WTC11 (cell line): ENCODE measurements around the gene MTUS2. TPM values are rescaled to one million over a fixed set of nuclear protein-coding genes. Genes with fewer than 3 reads are reported as not detected.

Experiments
- ATAC-seq: fragments of 200-7000 bp; cut with Tn5 transposase; 2 replicates; pipeline ENCODE4 v1.10.0; 2021; ENCODE audit warnings: mild to moderate bottlenecking, moderate library complexity
- CTCF ChIA-PET: fragments of 300-600 bp; sonication (Branson Sonifier 250); formaldehyde crosslinking; loops from one replicate; lab custom pipeline; 2021; ENCODE audit warnings: antibody characterized with exemption; lab: Charles Lee
- POLR2A ChIA-PET: fragments of 350-600 bp; sonication (Branson Sonifier 250); formaldehyde crosslinking; loops from one replicate; lab custom pipeline; 2021; ENCODE audit warnings: antibody characterized with exemption; lab: Charles Lee
- DNase-seq: peaks from one replicate; pipeline ENCODE4 v3.0.0; 2021; ENCODE audit warnings: low spot score
- H3K27ac Mint-ChIP-seq: 2 replicates; pipeline ENCODE4 v1.8.0; 2021; ENCODE audit warnings: mixed read lengths
- H3K27me3 Mint-ChIP-seq: 2 replicates; pipeline ENCODE4 v1.8.0; 2021; ENCODE audit warnings: low read depth, mild to moderate bottlenecking, moderate library complexity, mixed read lengths
- H3K36me3 Mint-ChIP-seq: 2 replicates; pipeline ENCODE4 v1.8.0; 2021; ENCODE audit warnings: mixed read lengths
- H3K4me1 Mint-ChIP-seq: 2 replicates; pipeline ENCODE4 v1.8.0; 2022; ENCODE audit warnings: mixed read lengths
- H3K4me3 Mint-ChIP-seq: 2 replicates; pipeline ENCODE4 v1.8.0; 2021; ENCODE audit warnings: mild to moderate bottlenecking, moderate library complexity, mixed read lengths
- H3K9me3 Mint-ChIP-seq: 2 replicates; pipeline ENCODE4 v1.8.0; 2021; ENCODE audit warnings: mixed read lengths
- CDX4 ChIP-seq: fragments of 250-450 bp; sonication (Bioruptor Pico); IDR thresholded peaks from 2 replicates; pipeline ENCODE4 v1.9.0; 2021; ENCODE audit warnings: moderate library complexity, mild to moderate bottlenecking, inconsistent platforms, borderline replicate concordance
- CREM ChIP-seq: sonication (generic); formaldehyde crosslinking; IDR thresholded peaks from 2 replicates; pipeline ENCODE4 v1.8.1; 2022; ENCODE audit warnings: mild to moderate bottlenecking, missing genetic modification reagents, moderate library complexity
- E2F1 ChIP-seq: sonication (generic); formaldehyde crosslinking; IDR thresholded peaks from 2 replicates; pipeline ENCODE4 v1.8.0; 2022; ENCODE audit warnings: mild to moderate bottlenecking, missing genetic modification reagents
- EMX1 ChIP-seq: fragments of 250-450 bp; sonication (Bioruptor Pico); IDR thresholded peaks from 2 replicates; pipeline ENCODE4 v1.8.0; 2021; ENCODE audit warnings: mild to moderate bottlenecking
- ERG ChIP-seq: fragments of 250-450 bp; sonication (Bioruptor Pico); IDR thresholded peaks from 2 replicates; pipeline ENCODE4 v1.8.0; 2021; ENCODE audit warnings: mild to moderate bottlenecking
- ETV6 ChIP-seq: sonication (generic); formaldehyde crosslinking; IDR thresholded peaks from 2 replicates; pipeline ENCODE4 v1.8.1; 2022; ENCODE audit warnings: mild to moderate bottlenecking, missing genetic modification reagents
- FOXJ3 ChIP-seq: sonication (generic); formaldehyde crosslinking; IDR thresholded peaks from 2 replicates; pipeline ENCODE4 v1.9.0; 2021; ENCODE audit warnings: missing genetic modification reagents, mild to moderate bottlenecking, borderline replicate concordance
- FOXP4 ChIP-seq: sonication (generic); formaldehyde crosslinking; IDR thresholded peaks from 2 replicates; pipeline ENCODE4 v1.8.0; 2022; ENCODE audit warnings: mild to moderate bottlenecking, missing genetic modification reagents
- GRHL2 ChIP-seq: fragments of 250-450 bp; sonication (Bioruptor Pico); IDR thresholded peaks from 2 replicates; pipeline ENCODE4 v1.8.0; 2022; ENCODE audit warnings: mild to moderate bottlenecking, moderate library complexity; ENCODE audit not compliant: insufficient replicate concordance, severe bottlenecking
- JUN ChIP-seq: sonication (generic); formaldehyde crosslinking; IDR thresholded peaks from 2 replicates; pipeline ENCODE4 v1.8.0; 2023; ENCODE audit warnings: mild to moderate bottlenecking, missing genetic modification reagents
- MXD4 ChIP-seq: fragments of 250-450 bp; sonication (Bioruptor Pico); IDR thresholded peaks from 2 replicates; pipeline ENCODE4 v1.8.0; 2021; ENCODE audit warnings: mild to moderate bottlenecking, moderate library complexity, borderline replicate concordance
- NFE2L1 ChIP-seq: sonication (generic); formaldehyde crosslinking; IDR thresholded peaks from 2 replicates; pipeline ENCODE4 v1.8.1; 2023; ENCODE audit warnings: missing genetic modification reagents
- NR2C2 ChIP-seq: sonication (generic); formaldehyde crosslinking; IDR thresholded peaks from 2 replicates; pipeline ENCODE4 v1.8.0; 2022; ENCODE audit warnings: mild to moderate bottlenecking, missing genetic modification reagents
- PRDM15 ChIP-seq: sonication (generic); formaldehyde crosslinking; IDR thresholded peaks from 2 replicates; pipeline ENCODE4 v1.8.0; 2022; ENCODE audit warnings: missing genetic modification reagents
- RELA ChIP-seq: sonication (generic); formaldehyde crosslinking; IDR thresholded peaks from 2 replicates; pipeline ENCODE4 v1.8.1; 2022; ENCODE audit warnings: missing genetic modification reagents, mild to moderate bottlenecking, borderline replicate concordance
- SP1 ChIP-seq: sonication (generic); formaldehyde crosslinking; conservative IDR thresholded peaks from 2 replicates; pipeline ENCODE4 v1.8.1; 2022; ENCODE audit warnings: missing genetic modification reagents
- TEAD1 ChIP-seq: sonication (generic); formaldehyde crosslinking; IDR thresholded peaks from 2 replicates; pipeline ENCODE4 v1.8.0; 2022; ENCODE audit warnings: mild to moderate bottlenecking, missing genetic modification reagents
- ZNF263 ChIP-seq: sonication (generic); formaldehyde crosslinking; IDR thresholded peaks from 2 replicates; pipeline ENCODE4 v1.8.1; 2022; ENCODE audit warnings: low read depth, mild to moderate bottlenecking, moderate library complexity, missing genetic modification reagents
- ZNF671 ChIP-seq: fragments of 250-450 bp; sonication (Bioruptor Pico); IDR thresholded peaks from 2 replicates; pipeline ENCODE4 v1.8.0; 2021; ENCODE audit warnings: mild to moderate bottlenecking
- total RNA-seq: library from RNA; stranded (reverse); gene quantifications from 3 replicates; pipeline ENCODE4 v1.2.3, GENCODE V29; 2021

MTUS2 gene
- total RNA-seq, 1 experiment from 2014 or later: 0.22 TPM

GRCh38 chr13:29049524-29049923, 229.4 kb downstream of the MTUS2 start (continued):
- TF ChIP-seq FOXP4 (CRISPR knock-in tag) (no peak), SP1 (CRISPR knock-in tag) (no peak), ZNF263 (CRISPR knock-in tag) (no peak)
- TF ChIP-seq, all 79 proteins: peak for 0

GRCh38 chr13:29050719-29051118, 230.6 kb downstream of the MTUS2 start:
- no peak overlapping the region for H3K4me3 Mint-ChIP-seq
- ATAC-seq (no peak), DNase-seq (no peak)
- ChIA-PET POLR2A (no interaction called here), CTCF (interaction anchor here (2.5 kb wide), 1 partner anchor 55 kb away, joined by 8 read pairs; no protein-coding TSS in a partner anchor)
- H3K36me3 Mint-ChIP-seq: peaks cover 3% of the 10 kb centered on the region; the same call in 1 of the 2 replicates
- no peak overlapping the region; the same call in 1 of the 2 replicates for H3K27ac Mint-ChIP-seq
- TF ChIP-seq ETV6 (CRISPR knock-in tag) (no peak), MXD4 (no peak), CREM (no peak), RELA (no peak), E2F1 (CRISPR knock-in tag) (no peak), ERG (no peak), CDX4 (CRISPR knock-in tag) (no peak), PRDM15 (CRISPR knock-in tag) (no peak), ZNF671 (CRISPR knock-in tag) (no peak), JUN (no peak), NFE2L1 (CRISPR knock-in tag) (no peak), TEAD1 (no peak), FOXP4 (CRISPR knock-in tag) (no peak), EMX1 (no peak), GRHL2 (CRISPR knock-in tag) (no peak), NR2C2 (CRISPR knock-in tag) (no peak), FOXJ3 (CRISPR knock-in tag) (no peak)
- peaks cover 10% of the 10 kb centered on the region for H3K4me1 Mint-ChIP-seq
- peaks cover 14% of the 10 kb centered on the region for H3K9me3 Mint-ChIP-seq
- H3K27me3 Mint-ChIP-seq: no peaks in the 10 kb centered on the region
